Uterus (tissue), 2 donors: Measurements from ENCODE around the gene ITIH5.

ENCODE experiments used
- POLR2A ChIP-seq, 2 donors: fragments of 450-650 bp; IDR thresholded peaks; one replicate each; pipeline ENCODE4 v1.6.1; 2016; ENCODE audit warnings: antibody characterized with exemption in 2 of 2, mild to moderate bottlenecking in 1 of 2, moderate library complexity in 1 of 2
- TF ChIP-seq, protein P1 (sequence below), 4 experiments: fragments of 200-600 bp in 2 of 4; fragments of 450-650 bp in 2 of 4; sonication (generic) in 2 of 4; IDR thresholded peaks; one replicate each; pipeline ENCODE4 v1.5.1; 2016 to 2019; ENCODE audit warnings: antibody characterized with exemption in 4 of 4, mild to moderate bottlenecking in 2 of 4, moderate library complexity in 1 of 4

DNA sequence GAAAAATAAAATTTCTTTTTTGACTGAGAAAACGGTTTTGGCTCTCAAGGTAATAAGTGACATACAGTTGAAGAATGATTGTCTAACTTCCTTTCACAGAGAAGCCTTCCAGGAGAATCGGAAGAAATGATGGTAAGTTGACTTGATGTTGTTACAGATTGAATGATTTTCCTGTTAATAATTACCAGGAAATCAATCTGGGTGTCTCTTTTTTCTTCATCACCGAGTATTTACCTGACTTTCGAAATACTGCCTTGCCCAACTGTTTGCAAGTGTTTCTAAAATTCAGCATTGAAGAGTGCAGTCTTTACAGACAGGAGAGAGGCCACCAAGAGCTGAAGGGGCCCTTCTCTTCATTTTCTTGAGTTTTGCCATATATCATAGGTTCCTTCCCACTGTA lies 40.3 kb upstream of the ITIH5 start:
- TF ChIP-seq POLR2A (IDR thresholded peaks at IDR 0.05) = no peak
- TF ChIP-seq, protein P1, sequence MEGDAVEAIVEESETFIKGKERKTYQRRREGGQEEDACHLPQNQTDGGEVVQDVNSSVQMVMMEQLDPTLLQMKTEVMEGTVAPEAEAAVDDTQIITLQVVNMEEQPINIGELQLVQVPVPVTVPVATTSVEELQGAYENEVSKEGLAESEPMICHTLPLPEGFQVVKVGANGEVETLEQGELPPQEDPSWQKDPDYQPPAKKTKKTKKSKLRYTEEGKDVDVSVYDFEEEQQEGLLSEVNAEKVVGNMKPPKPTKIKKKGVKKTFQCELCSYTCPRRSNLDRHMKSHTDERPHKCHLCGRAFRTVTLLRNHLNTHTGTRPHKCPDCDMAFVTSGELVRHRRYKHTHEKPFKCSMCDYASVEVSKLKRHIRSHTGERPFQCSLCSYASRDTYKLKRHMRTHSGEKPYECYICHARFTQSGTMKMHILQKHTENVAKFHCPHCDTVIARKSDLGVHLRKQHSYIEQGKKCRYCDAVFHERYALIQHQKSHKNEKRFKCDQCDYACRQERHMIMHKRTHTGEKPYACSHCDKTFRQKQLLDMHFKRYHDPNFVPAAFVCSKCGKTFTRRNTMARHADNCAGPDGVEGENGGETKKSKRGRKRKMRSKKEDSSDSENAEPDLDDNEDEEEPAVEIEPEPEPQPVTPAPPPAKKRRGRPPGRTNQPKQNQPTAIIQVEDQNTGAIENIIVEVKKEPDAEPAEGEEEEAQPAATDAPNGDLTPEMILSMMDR (IDR thresholded peaks at IDR 0.05) = no peak
